K562 (cell line): ENCODE results near the gene MCCC1. TPM values are rescaled to one million over a fixed set of nuclear protein-coding genes. Genes with fewer than 3 reads are reported as not detected.
A peak's percentile ranks its signal among the peaks of the same experiment; 100 is the strongest.
"Not testable (repeated sequence)": the region's sequence is repeated elsewhere in the genome, so short reads cannot be mapped to it uniquely, and the experiment has no call there.

Source experiments
- ATAC-seq: fragments of 200-7000 bp; cut with Tn5 transposase; 3 replicates; pipeline ENCODE4 v1.9.1; 2020; ENCODE audit warnings: moderate library complexity
- BruUV-seq: library from RNA; stranded (reverse); fragments of 400-500 nt; replicated peaks from 2 replicates; lab custom pipeline; 2021; lab: Mats Ljungman, UMichigan
- CTCF ChIA-PET: fragments of 300-600 bp; formaldehyde crosslinking; extraction: SDS; loops from one replicate; lab custom pipeline; 2021; ENCODE audit warnings: low intra/inter-chr PET ratio; lab: Yijun Ruan, JAX
- POLR2A ChIA-PET: fragments of 300-600, 350-650 bp; sonication (Branson Sonifier 250); formaldehyde crosslinking; extraction: SDS; loops from one replicate; lab custom pipeline; 2021; ENCODE audit warnings: antibody characterized with exemption, inconsistent platforms; lab: Yijun Ruan, JAX
- DNase-seq, 4 experiments: peaks; one replicate each; pipeline versions ENCODE4 v3.0.0 to v3.0.0-alpha.2; 2011 to 2018; ENCODE audit warnings: low spot score in 3 of 4, mixed read lengths in 3 of 4; ENCODE audit errors: extremely low read depth in 1 of 4
- FAIRE-seq: peaks from 2 replicates; lab custom pipeline; 2011; peaks lifted over from hg19 to GRCh38; lab: Jason Lieb, UNC
- H2AFZ ChIP-seq: 2 replicates; pipeline ENCODE4 v1.6.0; 2011; ENCODE audit warnings: low read depth, low read length, control low read depth, inconsistent platforms
- H3K27ac ChIP-seq: fragments of 200-600 bp; 3 replicates; pipeline ENCODE4 v1.8.0; 2011; ENCODE audit warnings: low read depth, mild to moderate bottlenecking, control low read depth, inconsistent platforms, low read length, moderate library complexity, mixed read lengths; ENCODE audit errors: extremely low read depth
- H3K27me3 ChIP-seq, 2 experiments: fragments of 300-600 bp in 1 of 2; 2 replicates in 1 of 2; 3 replicates in 1 of 2; pipeline versions ENCODE4 v1.6.0 to v1.8.0; 2011; ENCODE audit warnings: inconsistent platforms in 2 of 2, low read length in 2 of 2, mild to moderate bottlenecking in 1 of 2, mixed read lengths in 1 of 2, moderate library complexity in 1 of 2; ENCODE audit not compliant: control insufficient read depth in 2 of 2, insufficient read depth in 2 of 2
- H3K36me3 ChIP-seq: fragments of 300-600 bp; 3 replicates; pipeline ENCODE4 v1.8.0; 2011; ENCODE audit warnings: mild to moderate bottlenecking, low read length, inconsistent platforms; ENCODE audit not compliant: control insufficient read depth, insufficient read depth
- H3K4me1 ChIP-seq, 2 experiments: fragments of 200-600 bp in 1 of 2; replicated peaks in 1 of 2; 2 replicates in 1 of 2; 3 replicates in 1 of 2; pipeline versions ENCODE4 v1.5.1 to v1.8.0; 2011; ENCODE audit warnings: inconsistent platforms in 2 of 2, low read length in 2 of 2, mild to moderate bottlenecking in 1 of 2, mixed read lengths in 1 of 2, moderate library complexity in 1 of 2; ENCODE audit not compliant: control insufficient read depth in 2 of 2, insufficient read depth in 2 of 2
- H3K4me2 ChIP-seq: 2 replicates; pipeline ENCODE4 v1.6.1; 2011; ENCODE audit warnings: low read length, control low read depth, inconsistent platforms, mixed read lengths; ENCODE audit not compliant: insufficient read depth
- H3K4me3 ChIP-seq: fragments of 200-600 bp; sonication (generic), shearing (Covaris generic); 2 replicates; pipeline ENCODE4 v1.5.1; 2016; ENCODE audit warnings: control low read depth, inconsistent platforms
- H3K79me2 ChIP-seq: fragments of 200-600 bp; 3 replicates; pipeline ENCODE4 v1.8.0; 2011; ENCODE audit warnings: low read length, inconsistent platforms; ENCODE audit not compliant: control insufficient read depth, insufficient read depth
- H3K9ac ChIP-seq, 2 experiments: 2 replicates each; pipeline versions ENCODE4 v1.6.0 to v1.6.1; 2011; ENCODE audit warnings: low read depth in 2 of 2, low read length in 2 of 2, control low read depth in 1 of 2, inconsistent platforms in 1 of 2, mild to moderate bottlenecking in 1 of 2, mixed read lengths in 1 of 2; ENCODE audit not compliant: insufficient read depth in 1 of 2
- H3K9me1 ChIP-seq: one replicate; pipeline ENCODE4 v1.6.0; 2011; ENCODE audit warnings: inconsistent platforms, mild to moderate bottlenecking, low read length, moderate library complexity; ENCODE audit not compliant: control insufficient read depth, insufficient read depth
- H3K9me3 ChIP-seq: replicated peaks from 2 replicates; pipeline ENCODE4 v1.5.1; 2011; ENCODE audit warnings: low read depth, low read length, inconsistent platforms; ENCODE audit not compliant: control insufficient read depth, insufficient read depth
- H4K20me1 ChIP-seq: replicated peaks from 2 replicates; pipeline ENCODE4 v1.6.1; 2011; ENCODE audit warnings: low read length, inconsistent platforms, mixed read lengths; ENCODE audit not compliant: control insufficient read depth, insufficient read depth
- BACH1 ChIP-seq: fragments of 200-800 bp; sonication (Bioruptor generic); IDR thresholded peaks from 2 replicates; pipeline ENCODE4 v1.6.1; 2016; ENCODE audit warnings: missing genetic modification characterization, missing compliant biosample characterization
- CBFA2T3 ChIP-seq: fragments of 450-650 bp; IDR thresholded peaks from 2 replicates; pipeline ENCODE4 v1.6.1; 2017
- SMAD4 ChIP-seq: fragments of 250-450 bp; sonication (Bioruptor Pico); conservative IDR thresholded peaks from 2 replicates; pipeline ENCODE4 v1.8.0; 2021; ENCODE audit warnings: inconsistent platforms, mild to moderate bottlenecking, moderate library complexity
- ZC3H8 ChIP-seq: fragments of 450-650 bp; IDR thresholded peaks from 2 replicates; pipeline ENCODE4 v1.6.1; 2017
- ZNF140 ChIP-seq: fragments of 250-450 bp; sonication (Bioruptor Pico); IDR thresholded peaks from 2 replicates; pipeline ENCODE4 v1.8.0; 2021; ENCODE audit warnings: moderate library complexity, mild to moderate bottlenecking, inconsistent platforms
- WGBS: fragments of 100-300 bp; shearing (Covaris generic); methylation state at CpG from one replicate; pipeline ENCODE4 v1.1.6; 2016; ENCODE audit warnings: low coverage, mixed read lengths; ENCODE audit not compliant: insufficient coverage; ENCODE audit errors: missing lambda C conversion rate; 5-methylcytosine and 5-hydroxymethylcytosine counted together
- in situ Hi-C: fragments of 300-500 bp; cut with MboI; formaldehyde crosslinking; loops from 4 replicates; pipeline ENCODE4 v1.15.0; 2018; ENCODE audit warnings: inconsistent platforms, mixed read lengths
- intact Hi-C: fragments of 100-400 bp; cut with micrococcal nuclease; formaldehyde crosslinking; loops from 2 replicates; pipeline ENCODE4 v1.14.2; 2022
- polyA plus RNA-seq, 8 experiments: library from polyadenylated mRNA; depleted of rRNA in 4 of 8; stranded (reverse) in 5 of 8; unstranded in 3 of 8; fragments of >200 nt; fragmentation: Nextera tagmentation in 2 of 8; fragmentation: Illumina TruSeq in 1 of 8; extraction: Ambion mirVana in 2 of 8; extraction: Trizol in 1 of 8; gene quantifications; 2 replicates each; pipeline versions ENCODE4 v1.2.1 to v1.2.3, GENCODE V29; 2011 to 2014; ENCODE audit warnings: inconsistent platforms in 1 of 8, missing spikeins in 1 of 8
- total RNA-seq, 7 experiments: library from RNA; depleted of rRNA in 6 of 7; stranded (reverse); fragments of >200 nt in 6 of 7; fragmentation: Illumina TruSeq in 2 of 7; extraction: Trizol in 2 of 7; gene quantifications; 2 replicates each; pipeline versions ENCODE4 v1.2.1 to v1.2.3, GENCODE V29; 2011 to 2021; ENCODE audit warnings: low replicate concordance in 1 of 7
- TF ChIP-seq, protein P1 (sequence below): fragments of 250-450 bp; sonication (Bioruptor Pico); IDR thresholded peaks from 2 replicates; pipeline ENCODE4 v1.4.0; 2020; ENCODE audit warnings: mild to moderate bottlenecking, moderate library complexity
- TF ChIP-seq, protein P2 (sequence below), 2 experiments: fragments of 450-650 bp; conservative IDR thresholded peaks; 2 replicates each; pipeline ENCODE4 v1.6.1; 2017; ENCODE audit warnings: mild to moderate bottlenecking in 2 of 2, moderate library complexity in 2 of 2
- TF ChIP-seq, protein P3 (sequence below): fragments of 450-650 bp; formaldehyde crosslinking; IDR thresholded peaks from 2 replicates; pipeline ENCODE4 v1.4.0; 2020; ENCODE audit warnings: mild to moderate bottlenecking, moderate library complexity
- TF ChIP-seq, protein P4 (sequence below), 3 experiments: IDR thresholded peaks in 2 of 3; conservative IDR thresholded peaks in 1 of 3; 2 replicates each; pipeline ENCODE4 v1.5.1; 2011 to 2012; ENCODE audit warnings: low read length in 3 of 3, mild to moderate bottlenecking in 3 of 3, control low read depth in 2 of 3, improper control_type of control experiment in 1 of 3, inconsistent platforms in 1 of 3, low read depth in 1 of 3, mixed read lengths in 1 of 3, moderate library complexity in 1 of 3; ENCODE audit not compliant: insufficient read depth in 2 of 3

Gene MCCC1
- total and polyA plus RNA-seq, 9 of the 15 experiments (the other 6 are each of a cell fraction or from before 2014, with no cell fraction given): 13.7 to 26.9 (median 23.0) TPM

DNA sequence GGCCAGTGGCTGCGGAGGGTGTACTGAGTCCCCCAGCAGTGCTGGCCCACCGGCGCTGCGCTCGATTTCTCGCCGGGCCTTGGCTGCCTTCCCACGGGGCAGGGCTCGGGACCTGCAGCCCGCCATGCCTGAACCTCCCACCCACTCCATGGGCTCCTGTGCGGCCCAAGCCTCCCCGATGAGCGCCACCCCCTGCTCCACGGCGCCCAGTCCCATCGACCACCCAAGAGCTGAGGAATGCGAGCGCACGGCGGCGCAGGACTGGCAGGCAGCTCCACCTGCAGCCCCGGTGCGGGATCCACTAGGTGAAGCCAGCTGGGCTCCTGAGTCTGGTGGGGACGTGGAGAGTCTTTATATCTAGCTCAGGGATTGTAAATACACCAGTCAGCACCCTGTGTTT is 1.7 kb upstream of the MCCC1 start:
- POLR2A ChIA-PET, ATAC-seq: not testable (repeated sequence)

DNA sequence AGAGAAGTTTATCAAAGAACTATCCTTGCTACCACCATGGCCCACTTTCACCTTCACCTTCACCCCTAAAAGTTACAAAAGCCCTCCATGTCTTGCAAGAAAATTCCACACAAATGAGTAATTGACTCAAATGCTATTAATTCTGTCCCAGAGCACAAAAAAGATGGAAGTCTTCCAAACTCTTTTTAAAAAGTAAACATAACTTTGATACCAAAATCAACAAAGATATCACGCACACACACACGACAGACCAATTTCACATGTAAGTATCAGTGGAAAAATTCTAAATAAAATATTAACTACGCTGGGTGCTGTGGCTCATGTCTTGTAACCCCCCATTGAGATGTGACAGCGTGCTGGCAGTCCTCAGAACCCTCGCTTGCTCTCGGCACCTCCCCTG is 1.1 kb upstream of the MCCC1 start:
- H3K79me2 ChIP-seq: peaks cover 16% of the 10 kb centered on the region; the same call in 2 of the 3 replicates
- no peaks in the 10 kb centered on the region for H3K27me3 ChIP-seq
- in situ Hi-C loops (no loop called here), intact Hi-C loops (no loop called here)
- FAIRE-seq (no peak), DNase-seq (no peak), ATAC-seq (no peak)
- H4K20me1 ChIP-seq: no peaks in the 10 kb centered on the region
- H2AFZ ChIP-seq: peak overlapping the region; percentile 78; the same call in 1 of the 2 replicates
- no peak overlapping the region for H3K27ac ChIP-seq
- no peak overlapping the region for H3K9ac ChIP-seq
- no peak overlapping the region for H3K4me2 ChIP-seq
- H3K4me3 ChIP-seq: no peak overlapping the region
- ChIA-PET CTCF (no interaction called here), POLR2A (no interaction called here)
- H3K36me3 ChIP-seq: peaks cover 9% of the 10 kb centered on the region; the same call in 1 of the 3 replicates
- H3K4me1 ChIP-seq: peaks cover 5 to 13% of the 10 kb centered on the region in 2 experiments; a peak in 4 of 5 replicates
- no TSS peak for BruUV-seq
- WGBS: 90% methylated on average over 5 of the region's 6 CpGs
- no peaks in the 10 kb centered on the region for H3K9me1 ChIP-seq
- no peaks in the 10 kb centered on the region for H3K9me3 ChIP-seq
- TF ChIP-seq SMAD4 (no peak), ZC3H8 (no peak), ZNF140 (CRISPR knock-in tag) (no peak), CBFA2T3 (no peak), BACH1 (tag) (no peak)
- TF ChIP-seq, protein P1, sequence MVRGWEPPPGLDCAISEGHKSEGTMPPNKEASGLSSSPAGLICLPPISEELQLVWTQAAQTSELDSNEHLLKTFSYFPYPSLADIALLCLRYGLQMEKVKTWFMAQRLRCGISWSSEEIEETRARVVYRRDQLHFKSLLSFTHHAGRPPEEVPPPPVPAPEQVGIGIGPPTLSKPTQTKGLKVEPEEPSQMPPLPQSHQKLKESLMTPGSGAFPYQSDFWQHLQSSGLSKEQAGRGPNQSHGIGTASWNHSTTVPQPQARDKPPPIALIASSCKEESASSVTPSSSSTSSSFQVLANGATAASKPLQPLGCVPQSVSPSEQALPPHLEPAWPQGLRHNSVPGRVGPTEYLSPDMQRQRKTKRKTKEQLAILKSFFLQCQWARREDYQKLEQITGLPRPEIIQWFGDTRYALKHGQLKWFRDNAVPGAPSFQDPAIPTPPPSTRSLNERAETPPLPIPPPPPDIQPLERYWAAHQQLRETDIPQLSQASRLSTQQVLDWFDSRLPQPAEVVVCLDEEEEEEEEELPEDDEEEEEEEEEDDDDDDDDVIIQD (CRISPR knock-in tag): no peak
- TF ChIP-seq, protein P2, sequence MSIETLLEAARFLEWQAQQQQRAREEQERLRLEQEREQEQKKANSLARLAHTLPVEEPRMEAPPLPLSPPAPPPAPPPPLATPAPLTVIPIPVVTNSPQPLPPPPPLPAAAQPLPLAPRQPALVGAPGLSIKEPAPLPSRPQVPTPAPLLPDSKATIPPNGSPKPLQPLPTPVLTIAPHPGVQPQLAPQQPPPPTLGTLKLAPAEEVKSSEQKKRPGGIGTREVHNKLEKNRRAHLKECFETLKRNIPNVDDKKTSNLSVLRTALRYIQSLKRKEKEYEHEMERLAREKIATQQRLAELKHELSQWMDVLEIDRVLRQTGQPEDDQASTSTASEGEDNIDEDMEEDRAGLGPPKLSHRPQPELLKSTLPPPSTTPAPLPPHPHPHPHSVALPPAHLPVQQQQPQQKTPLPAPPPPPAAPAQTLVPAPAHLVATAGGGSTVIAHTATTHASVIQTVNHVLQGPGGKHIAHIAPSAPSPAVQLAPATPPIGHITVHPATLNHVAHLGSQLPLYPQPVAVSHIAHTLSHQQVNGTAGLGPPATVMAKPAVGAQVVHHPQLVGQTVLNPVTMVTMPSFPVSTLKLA (conservative IDR thresholded peaks at IDR 0.05): no peak
- TF ChIP-seq, protein P3, sequence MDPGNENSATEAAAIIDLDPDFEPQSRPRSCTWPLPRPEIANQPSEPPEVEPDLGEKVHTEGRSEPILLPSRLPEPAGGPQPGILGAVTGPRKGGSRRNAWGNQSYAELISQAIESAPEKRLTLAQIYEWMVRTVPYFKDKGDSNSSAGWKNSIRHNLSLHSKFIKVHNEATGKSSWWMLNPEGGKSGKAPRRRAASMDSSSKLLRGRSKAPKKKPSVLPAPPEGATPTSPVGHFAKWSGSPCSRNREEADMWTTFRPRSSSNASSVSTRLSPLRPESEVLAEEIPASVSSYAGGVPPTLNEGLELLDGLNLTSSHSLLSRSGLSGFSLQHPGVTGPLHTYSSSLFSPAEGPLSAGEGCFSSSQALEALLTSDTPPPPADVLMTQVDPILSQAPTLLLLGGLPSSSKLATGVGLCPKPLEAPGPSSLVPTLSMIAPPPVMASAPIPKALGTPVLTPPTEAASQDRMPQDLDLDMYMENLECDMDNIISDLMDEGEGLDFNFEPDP (CRISPR knock-in tag): no peak
- TF ChIP-seq, protein P4, sequence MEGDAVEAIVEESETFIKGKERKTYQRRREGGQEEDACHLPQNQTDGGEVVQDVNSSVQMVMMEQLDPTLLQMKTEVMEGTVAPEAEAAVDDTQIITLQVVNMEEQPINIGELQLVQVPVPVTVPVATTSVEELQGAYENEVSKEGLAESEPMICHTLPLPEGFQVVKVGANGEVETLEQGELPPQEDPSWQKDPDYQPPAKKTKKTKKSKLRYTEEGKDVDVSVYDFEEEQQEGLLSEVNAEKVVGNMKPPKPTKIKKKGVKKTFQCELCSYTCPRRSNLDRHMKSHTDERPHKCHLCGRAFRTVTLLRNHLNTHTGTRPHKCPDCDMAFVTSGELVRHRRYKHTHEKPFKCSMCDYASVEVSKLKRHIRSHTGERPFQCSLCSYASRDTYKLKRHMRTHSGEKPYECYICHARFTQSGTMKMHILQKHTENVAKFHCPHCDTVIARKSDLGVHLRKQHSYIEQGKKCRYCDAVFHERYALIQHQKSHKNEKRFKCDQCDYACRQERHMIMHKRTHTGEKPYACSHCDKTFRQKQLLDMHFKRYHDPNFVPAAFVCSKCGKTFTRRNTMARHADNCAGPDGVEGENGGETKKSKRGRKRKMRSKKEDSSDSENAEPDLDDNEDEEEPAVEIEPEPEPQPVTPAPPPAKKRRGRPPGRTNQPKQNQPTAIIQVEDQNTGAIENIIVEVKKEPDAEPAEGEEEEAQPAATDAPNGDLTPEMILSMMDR (IDR thresholded peaks at IDR 0.05 in 2 of 3, conservative IDR thresholded peaks at IDR 0.05 in 1 of 3; ENCODE audit: insufficient read depth in 2 of 3, low read depth in 1 of 3, low read length in 3 of 3): no peak

More for the DNA sequence above, 1.7 kb upstream of the MCCC1 start:
- intact Hi-C loops, H3K27ac ChIP-seq, H3K4me3 ChIP-seq, H4K20me1 ChIP-seq, H3K36me3 ChIP-seq, H3K4me2 ChIP-seq, BruUV-seq, in situ Hi-C loops, H3K9me1 ChIP-seq, FAIRE-seq, CTCF ChIA-PET, H3K9me3 ChIP-seq, H3K27me3 ChIP-seq, H3K9ac ChIP-seq, H2AFZ ChIP-seq, DNase-seq: not testable (repeated sequence)
- Histone ChIP-seq H3K4me1 (peaks cover 5 to 13% of the 10 kb centered on the region in 2 experiments; a peak in 4 of 5 replicates), H3K79me2 (peaks cover 16% of the 10 kb centered on the region; the same call in 2 of the 3 replicates)
- no CpG with 5 or more reads among the region's 24 CpGs for WGBS
